Esophagus squamous epithelium (tissue), 5 donors: ENCODE data around the gene C1orf226. TPM values are rescaled to one million over a fixed set of nuclear protein-coding genes. Genes with fewer than 3 reads are reported as not detected.
"Not testable (repeated sequence)": the region's sequence is repeated elsewhere in the genome, so short reads cannot be mapped to it uniquely, and the experiment has no call there.

Experiments used
- DNase-seq: peaks from one replicate; lab custom pipeline; 2025; lab: John Stamatoyannopoulos, UW
- H3K27ac ChIP-seq, 4 donors: fragments of 200-600 bp; sonication (generic); one replicate each; pipeline ENCODE4 v1.5.1; 2016 to 2019; ENCODE audit warnings: mild to moderate bottlenecking in 1 of 4
- H3K27me3 ChIP-seq, 4 donors: fragments of 200-600 bp; sonication (generic); 1 replicate in 3 of 4; 2 replicates in 1 of 4; pipeline versions ENCODE4 v1.5.1 to v1.6.0; 2017 to 2021; ENCODE audit warnings: antibody characterized with exemption in 1 of 4
- H3K36me3 ChIP-seq, 3 donors: fragments of 200-600 bp; sonication (generic); one replicate each; pipeline ENCODE4 v1.5.1; 2016 to 2019
- H3K4me1 ChIP-seq, 3 donors: fragments of 200-600 bp; sonication (generic); one replicate each; pipeline ENCODE4 v1.5.1; 2017 to 2019
- H3K4me3 ChIP-seq, 4 donors: fragments of 200-600 bp; sonication (generic); 1 replicate in 3 of 4; 2 replicates in 1 of 4; pipeline ENCODE4 v1.5.1; 2016 to 2019; ENCODE audit warnings: mild to moderate bottlenecking in 2 of 4, moderate library complexity in 1 of 4
- H3K9me3 ChIP-seq, 3 donors: fragments of 200-600 bp; sonication (generic); one replicate each; pipeline ENCODE4 v1.5.1; 2016 to 2019
- CTCF ChIP-seq, 6 experiments: fragments of 450-650 bp in 4 of 6; fragments of 200-600 bp in 2 of 6; sonication (generic) in 2 of 6; IDR thresholded peaks; one replicate each; pipeline ENCODE4 v1.5.1; 2016 to 2019; ENCODE audit warnings: antibody characterized with exemption in 6 of 6, mild to moderate bottlenecking in 4 of 6, moderate library complexity in 4 of 6
- POLR2A ChIP-seq, 4 donors: fragments of 450-650 bp; IDR thresholded peaks; one replicate each; pipeline ENCODE4 v1.6.1; 2017; ENCODE audit warnings: antibody characterized with exemption in 4 of 4, mild to moderate bottlenecking in 4 of 4, moderate library complexity in 3 of 4
- WGBS, 2 donors: methylation state at CpG; one replicate each; pipeline ENCODE4 v1.1.5; 2018; 5-methylcytosine and 5-hydroxymethylcytosine counted together
- intact Hi-C: fragments of 100-400 bp; cut with DNase I; formaldehyde crosslinking; loops from one replicate; pipeline ENCODE4 v1.15.0; 2022
- total RNA-seq, 4 donors: library from RNA; depleted of rRNA; stranded (reverse); fragments of >200 nt; gene quantifications; one replicate each; pipeline ENCODE4 v1.1.0, GENCODE V29; 2016
- donor health status: DM: yes; HTN: yes; CAD: no.

Gene C1orf226
- total RNA-seq, 4 donors from 2014 or later: 1.7 to 5.3 (median 3.6) TPM

- no peak for DNase-seq
- 17% methylated on average over 2 of the region's 3 CpGs; no CpG with 5 or more reads in 1 of the 2 donors for WGBS, 2 donors
- H3K27ac ChIP-seq: no peak within 1 kb of the TSS
- peaks cover 0 to 7% (median 0%) of the 10 kb centered on the region in 4 donors for H3K27me3 ChIP-seq
- intact Hi-C loops: no loop called here
- no peaks in the 10 kb centered on the region for H3K36me3 ChIP-seq
- H3K4me3 ChIP-seq: no peak within 1 kb of the TSS
- no peaks in the 10 kb centered on the region for H3K9me3 ChIP-seq
- TF ChIP-seq POLR2A (IDR thresholded peaks at IDR 0.05): no peak
- no peak for TF ChIP-seq CTCF (IDR thresholded peaks at IDR 0.05)
- H3K4me1 ChIP-seq: no peaks in the 10 kb centered on the region
Observed at GRCh38 chr1:162412002-162412401, 30.5 kb downstream of the C1orf226 start, which contains the start of gene SH2D1B. Gene SH2D1B (minus strand): TSS chr1:162412136. CDS start chr1:162412016, 120 bp downstream.

GRCh38 chr1:162416215-162416614 is 34.7 kb downstream of the C1orf226 start:
- Histone ChIP-seq H3K4me1 (peaks cover 0 to 27% (median 0%) of the 10 kb centered on the region in 3 donors), H3K4me3 (no peak overlapping the region), H3K9me3 (no peaks in the 10 kb centered on the region), H3K27me3 (no peaks in the 10 kb centered on the region), H3K36me3 (no peaks in the 10 kb centered on the region), H3K27ac (no peak overlapping the region)
- no peak for DNase-seq
- intact Hi-C loops: no loop called here
- TF ChIP-seq POLR2A (IDR thresholded peaks at IDR 0.05) (no peak), CTCF (IDR thresholded peaks at IDR 0.05) (no peak)

GRCh38 chr1:162416909-162417308 is 35.4 kb downstream of the C1orf226 start:
- no peak for DNase-seq
- TF ChIP-seq CTCF (IDR thresholded peaks at IDR 0.05): no peak
- TF ChIP-seq POLR2A (IDR thresholded peaks at IDR 0.05): no peak
- Histone ChIP-seq H3K4me3 (no peak overlapping the region), H3K27me3 (no peaks in the 10 kb centered on the region), H3K9me3 (no peaks in the 10 kb centered on the region), H3K36me3 (no peaks in the 10 kb centered on the region), H3K27ac (no peak overlapping the region), H3K4me1 (peaks cover 0 to 27% (median 0%) of the 10 kb centered on the region in 3 donors)
- intact Hi-C loops: no loop called here
- 70 to 100% methylated on average over 1 to 2 of the region's 2 CpGs for WGBS, 2 donors

- intact Hi-C loops: no loop called here
- 86 to 93% methylated on average over 7 of the region's 7 CpGs for WGBS, 2 donors
- Histone ChIP-seq H3K4me3 (no peak overlapping the region), H3K36me3 (no peaks in the 10 kb centered on the region), H3K27me3 (no peaks in the 10 kb centered on the region), H3K4me1 (peaks cover 0 to 27% (median 0%) of the 10 kb centered on the region in 3 donors), H3K27ac (no peak overlapping the region), H3K9me3 (no peaks in the 10 kb centered on the region)
- no peak for DNase-seq
- TF ChIP-seq CTCF (IDR thresholded peaks at IDR 0.05): no peak
- no peak for TF ChIP-seq POLR2A (IDR thresholded peaks at IDR 0.05)
Observed at GRCh38 chr1:162417650-162418049, 36.1 kb downstream of the C1orf226 start.

- H3K9me3 ChIP-seq, H3K36me3 ChIP-seq, H3K4me3 ChIP-seq, intact Hi-C loops, H3K27me3 ChIP-seq, DNase-seq: not testable (repeated sequence)
- peaks cover 0 to 27% (median 0%) of the 10 kb centered on the region in 3 donors for H3K4me1 ChIP-seq
- 55 to 60% methylated on average over 6 to 7 of the region's 7 CpGs for WGBS, 2 donors
- peak overlapping the region; percentile 34 to 84 (median 77) for H3K27ac ChIP-seq
Observed at GRCh38 chr1:162418584-162418983, 37.1 kb downstream of the C1orf226 start.

- WGBS, 2 donors: 46 to 56% methylated on average over 9 of the region's 9 CpGs
- peak overlapping the region; percentile 51 to 84 (median 77) for H3K27ac ChIP-seq
Observed at GRCh38 chr1:162419450-162419931, 38.0 kb downstream of the C1orf226 start.

More at GRCh38 chr1:162419450-162419931, 38.0 kb downstream of the C1orf226 start:
- H3K27me3 ChIP-seq, DNase-seq, H3K36me3 ChIP-seq, intact Hi-C loops, H3K9me3 ChIP-seq: not testable (repeated sequence)
- Histone ChIP-seq H3K4me1 (peaks cover 0 to 27% (median 0%) of the 10 kb centered on the region in 3 donors), H3K4me3 (peak overlapping the region in 2 of 4 donors; percentile 14 to 24)
